Cardiac fibroblast (primary cell): ENCODE results near the gene GLRB.

Experiments used
- DNase-seq, 2 donors: peaks; one replicate each; pipeline versions ENCODE4 v3.0.0 to v3.0.0-alpha.2; 2010; ENCODE audit warnings: low read depth in 2 of 2
- H3K4me3 ChIP-seq, 2 donors: replicated peaks in 1 of 2; 1 replicate in 1 of 2; 2 replicates in 1 of 2; pipeline ENCODE4 v1.5.1; 2011; ENCODE audit warnings: low read depth in 2 of 2, low read length in 2 of 2, mild to moderate bottlenecking in 2 of 2, moderate library complexity in 1 of 2
- TF ChIP-seq, protein P1 (sequence below): IDR thresholded peaks from one replicate; pipeline ENCODE4 v1.5.1; 2011; ENCODE audit warnings: low read depth, mild to moderate bottlenecking, low read length, inconsistent platforms

The GLRB gene

DNA sequence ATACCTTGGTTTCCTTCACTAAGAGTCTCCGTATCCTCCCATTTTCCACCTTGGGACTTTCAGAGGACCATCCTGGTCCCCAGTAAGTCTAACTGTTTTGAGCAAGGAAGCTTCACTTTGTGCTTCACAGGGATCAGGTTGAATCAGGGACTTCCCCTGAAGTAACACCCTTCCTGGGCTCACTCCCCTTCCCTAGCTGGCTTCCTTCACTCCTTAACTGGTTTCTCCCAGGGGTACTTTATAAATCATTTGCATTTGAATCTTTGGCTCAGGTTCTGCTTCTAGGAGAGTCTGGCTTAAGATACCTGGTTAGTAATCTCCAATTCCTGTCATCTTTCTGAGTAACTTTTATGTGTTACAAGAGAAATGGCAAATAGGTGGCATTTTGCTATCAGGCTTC is 120.1 kb downstream of the GLRB start:
- no peak for DNase-seq
- H3K4me3 ChIP-seq: no peak overlapping the region
- TF ChIP-seq, protein P1, sequence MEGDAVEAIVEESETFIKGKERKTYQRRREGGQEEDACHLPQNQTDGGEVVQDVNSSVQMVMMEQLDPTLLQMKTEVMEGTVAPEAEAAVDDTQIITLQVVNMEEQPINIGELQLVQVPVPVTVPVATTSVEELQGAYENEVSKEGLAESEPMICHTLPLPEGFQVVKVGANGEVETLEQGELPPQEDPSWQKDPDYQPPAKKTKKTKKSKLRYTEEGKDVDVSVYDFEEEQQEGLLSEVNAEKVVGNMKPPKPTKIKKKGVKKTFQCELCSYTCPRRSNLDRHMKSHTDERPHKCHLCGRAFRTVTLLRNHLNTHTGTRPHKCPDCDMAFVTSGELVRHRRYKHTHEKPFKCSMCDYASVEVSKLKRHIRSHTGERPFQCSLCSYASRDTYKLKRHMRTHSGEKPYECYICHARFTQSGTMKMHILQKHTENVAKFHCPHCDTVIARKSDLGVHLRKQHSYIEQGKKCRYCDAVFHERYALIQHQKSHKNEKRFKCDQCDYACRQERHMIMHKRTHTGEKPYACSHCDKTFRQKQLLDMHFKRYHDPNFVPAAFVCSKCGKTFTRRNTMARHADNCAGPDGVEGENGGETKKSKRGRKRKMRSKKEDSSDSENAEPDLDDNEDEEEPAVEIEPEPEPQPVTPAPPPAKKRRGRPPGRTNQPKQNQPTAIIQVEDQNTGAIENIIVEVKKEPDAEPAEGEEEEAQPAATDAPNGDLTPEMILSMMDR: no peak

DNA sequence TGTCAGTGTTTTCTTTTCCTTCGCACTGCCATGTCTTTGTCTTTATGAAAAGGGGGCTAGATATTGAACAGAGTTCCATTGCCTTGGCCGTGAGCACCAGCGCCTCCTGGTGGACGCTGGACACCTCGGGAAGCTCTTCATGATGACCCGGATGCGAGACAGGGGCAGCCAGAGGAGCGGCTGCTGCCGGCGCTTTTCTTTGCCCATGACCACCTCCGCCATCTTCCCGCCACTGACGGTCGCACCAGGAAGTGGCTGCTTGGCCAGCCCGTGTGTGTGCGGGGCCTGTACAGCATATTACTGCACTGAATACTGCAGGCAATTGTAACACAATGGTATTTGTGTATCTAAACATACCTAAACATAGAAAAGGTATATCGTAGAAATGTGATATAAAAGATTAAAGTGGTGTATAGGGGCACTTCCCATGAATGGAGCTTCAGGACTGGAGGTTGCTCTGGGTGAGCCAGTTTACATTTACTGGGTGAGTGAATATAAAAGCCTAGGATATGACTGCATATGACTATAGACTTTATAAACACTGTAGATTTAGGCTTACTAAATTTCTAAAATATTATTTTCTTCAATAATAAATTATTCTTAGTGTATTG is 128.8 kb downstream of the GLRB start:
- H3K4me3 ChIP-seq: no peak overlapping the region
- DNase-seq: peak; percentile 13 to 20
- TF ChIP-seq, protein P1: peak; percentile 63

DNA sequence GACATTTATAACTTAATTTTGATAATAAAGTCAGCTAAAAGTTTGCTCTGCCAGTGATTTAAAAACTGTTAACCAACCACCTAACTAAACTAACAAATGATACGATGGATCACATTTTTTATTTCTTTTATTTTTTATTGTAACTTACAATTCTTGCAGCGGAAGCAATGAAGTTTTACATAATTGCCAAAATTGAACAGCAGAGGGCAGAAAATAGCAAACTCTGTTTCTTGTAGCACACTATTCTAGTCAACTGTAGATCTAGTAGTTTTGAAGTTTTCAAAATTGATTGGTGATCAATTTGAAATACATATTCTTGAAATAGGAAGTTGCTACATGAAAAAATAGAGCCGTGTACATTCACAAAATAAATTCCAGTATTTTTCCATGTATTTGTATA is 141.8 kb downstream of the GLRB start:
- TF ChIP-seq, protein P1: peak; percentile 56
- H3K4me3 ChIP-seq: no peak overlapping the region
- DNase-seq: peak; percentile 42 to 58

DNA sequence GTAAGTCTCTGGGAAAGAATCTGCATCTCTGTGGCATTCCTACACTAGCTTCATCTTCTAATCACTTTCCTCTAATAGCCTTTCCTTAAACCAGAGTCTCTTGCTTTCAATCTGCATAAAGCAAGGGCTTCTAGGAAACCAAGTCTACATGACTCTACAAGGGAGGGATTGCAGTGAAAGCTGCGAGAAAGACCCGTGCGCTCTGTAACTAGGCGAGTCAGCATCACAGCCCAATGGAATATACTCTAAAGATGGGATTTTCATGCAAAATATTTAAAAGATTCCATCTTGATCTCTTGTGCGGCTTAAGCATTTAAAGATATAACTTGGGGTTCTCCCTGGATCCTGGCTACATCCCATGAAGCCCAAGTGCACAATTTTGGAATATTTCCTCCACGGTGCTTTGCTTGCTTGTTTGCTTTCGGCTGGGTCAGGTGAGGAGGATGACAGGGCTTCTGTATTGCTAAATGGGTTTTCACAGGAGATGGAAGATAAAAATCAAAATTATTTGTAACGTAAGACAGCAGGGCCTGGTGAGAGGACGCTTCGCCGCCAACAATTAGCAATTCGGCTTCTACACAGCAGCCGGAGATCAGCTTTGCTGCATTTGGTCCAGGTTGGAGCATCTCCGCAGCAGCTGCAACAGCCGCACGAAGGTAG is 143.9 kb downstream of the GLRB start:
- DNase-seq: no peak
- H3K4me3 ChIP-seq: no peak overlapping the region
- TF ChIP-seq, protein P1: no peak

DNA sequence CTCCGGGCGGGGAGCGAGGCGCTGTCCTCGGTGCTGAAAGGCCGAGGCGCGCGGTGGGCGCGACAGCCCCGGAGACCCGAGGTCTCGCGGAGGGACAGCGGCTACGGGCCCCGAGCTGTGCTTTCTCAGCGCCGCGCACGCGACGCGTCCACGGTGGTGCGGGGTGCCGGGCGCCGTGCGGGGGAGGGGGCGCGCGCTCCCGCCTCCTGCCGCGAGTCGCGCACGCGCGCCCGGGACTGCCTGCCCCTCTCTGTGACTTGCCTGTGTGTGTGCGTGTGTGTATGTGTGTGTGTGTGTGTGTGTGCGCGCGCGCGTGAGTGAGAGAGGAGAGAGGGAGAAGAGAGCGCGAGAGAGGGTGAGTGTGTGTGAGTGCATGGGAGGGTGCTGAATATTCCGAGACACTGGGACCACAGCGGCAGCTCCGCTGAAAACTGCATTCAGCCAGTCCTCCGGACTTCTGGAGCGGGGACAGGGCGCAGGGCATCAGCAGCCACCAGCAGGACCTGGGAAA is 144.5 kb downstream of the GLRB start, which contains the start of gene GRIA2:
Gene GRIA2, plus strand, starts transcription at position 358 of the 511 bp plus-strand sequence. CDS start 315 bp downstream, outside the sequence.
- peak within 1 kb of the TSS; percentile 13 to 36 for H3K4me3 ChIP-seq
- peak; percentile 37 to 64 for DNase-seq
- TF ChIP-seq, protein P1: no peak

DNA sequence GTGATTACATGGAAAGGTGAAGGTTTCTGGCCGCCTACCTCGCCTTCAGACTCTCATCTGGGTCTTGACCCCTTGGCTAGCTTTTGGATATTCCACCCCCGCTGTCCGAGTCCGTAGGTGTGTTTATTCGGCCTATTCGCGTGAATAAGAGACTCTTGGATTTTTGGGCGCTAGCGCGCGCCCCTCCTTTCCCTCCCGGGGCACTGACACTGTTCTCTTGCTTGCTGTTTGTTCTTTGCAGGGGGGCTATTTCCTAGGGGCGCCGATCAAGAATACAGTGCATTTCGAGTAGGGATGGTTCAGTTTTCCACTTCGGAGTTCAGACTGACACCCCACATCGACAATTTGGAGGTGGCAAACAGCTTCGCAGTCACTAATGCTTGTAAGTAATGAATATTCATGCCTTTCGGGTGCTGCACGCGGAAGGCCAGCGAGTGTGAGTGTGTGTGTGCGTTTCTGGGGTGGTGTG is 145.5 kb downstream of the GLRB start:
- H3K4me3 ChIP-seq: no peak overlapping the region
- TF ChIP-seq, protein P1: no peak
- DNase-seq: no peak
